Activated CD4-positive, alpha-beta T cell treated with anti-CD3 and anti-CD28 coated beads, Interleukin-2, amount 50 U/mL, for 16 hours (primary cell): ENCODE results near the gene C2CD4B.

Experiments used
- DNase-seq: peaks from one replicate; pipeline ENCODE4 v3.0.0-alpha.2; 2020

The C2CD4B gene, protein sequence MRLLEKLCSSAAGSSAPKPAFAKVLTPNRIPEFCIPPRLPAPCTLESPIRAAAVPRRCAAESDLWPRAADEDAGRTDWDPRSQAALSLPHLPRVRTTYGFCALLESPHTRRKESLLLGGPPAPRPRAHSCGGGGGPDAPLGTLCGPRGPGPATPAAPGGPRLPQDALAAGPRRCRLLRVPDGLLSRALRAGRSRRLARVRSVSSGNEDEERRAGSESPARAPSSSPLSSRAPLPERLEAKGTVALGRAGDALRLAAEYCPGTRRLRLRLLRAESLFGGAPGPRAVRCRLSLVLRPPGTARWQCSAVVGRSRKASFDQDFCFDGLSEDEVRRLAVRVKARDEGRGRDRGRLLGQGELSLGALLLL

DNA sequence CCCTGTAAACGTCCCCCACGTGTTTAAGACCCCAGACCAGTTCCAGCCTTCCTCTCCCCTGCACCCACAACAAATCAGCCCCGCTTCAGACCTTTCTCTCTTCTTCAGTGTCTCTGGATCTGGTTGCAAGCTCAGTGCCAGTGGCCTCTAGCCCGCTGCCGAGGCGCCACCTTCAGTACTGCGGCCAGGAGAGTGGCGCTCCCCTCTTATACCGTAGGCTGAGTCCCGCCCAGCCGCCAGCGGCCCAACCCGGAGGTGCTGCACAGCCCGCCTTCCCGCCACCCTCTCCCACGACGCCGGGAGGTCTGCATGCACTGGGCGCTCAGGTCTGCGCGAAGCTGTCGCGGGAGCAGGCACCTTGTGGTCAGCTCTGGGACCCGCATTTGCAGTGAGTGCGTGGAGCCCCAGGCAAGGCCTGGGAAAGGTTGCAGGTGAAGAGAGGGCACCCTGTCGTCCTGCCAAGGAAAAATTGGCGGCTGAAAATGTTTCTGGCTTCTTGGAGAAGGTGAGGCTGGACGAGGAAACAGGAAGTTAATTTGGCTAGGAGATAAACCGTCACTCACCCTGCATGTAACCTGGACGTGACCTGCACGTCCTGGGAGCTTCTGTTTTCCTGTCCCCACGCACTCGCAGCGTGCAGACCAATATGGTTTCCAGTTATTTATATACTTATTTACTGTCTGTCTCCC, at the start of gene C2CD4B:
TSS of gene C2CD4B (minus strand) at position 182 of the 689 bp plus-strand sequence. CDS start 301 bp downstream, outside the sequence.
- DNase-seq, result peak; percentile 41

DNA sequence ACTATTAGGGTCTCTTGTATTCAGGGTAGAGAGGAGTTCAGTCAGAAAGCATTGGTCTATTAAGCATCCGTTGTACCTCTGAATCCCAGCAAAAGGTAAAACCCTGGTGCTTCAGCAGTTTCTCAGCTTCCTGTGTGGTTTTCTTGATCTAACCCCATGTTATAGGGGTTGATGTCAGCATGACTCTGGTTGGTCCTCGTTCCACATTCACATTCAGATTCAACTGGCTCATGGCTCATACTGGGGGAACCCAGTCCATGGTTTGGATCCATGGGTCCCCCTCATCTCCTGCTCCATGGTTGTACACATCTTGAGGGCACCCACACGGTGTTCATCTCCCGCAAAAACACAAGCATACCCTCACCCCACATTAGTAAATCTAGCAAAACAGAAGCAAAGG, 47.7 kb upstream of the C2CD4B start:
- peak; percentile 8 for DNase-seq

DNA sequence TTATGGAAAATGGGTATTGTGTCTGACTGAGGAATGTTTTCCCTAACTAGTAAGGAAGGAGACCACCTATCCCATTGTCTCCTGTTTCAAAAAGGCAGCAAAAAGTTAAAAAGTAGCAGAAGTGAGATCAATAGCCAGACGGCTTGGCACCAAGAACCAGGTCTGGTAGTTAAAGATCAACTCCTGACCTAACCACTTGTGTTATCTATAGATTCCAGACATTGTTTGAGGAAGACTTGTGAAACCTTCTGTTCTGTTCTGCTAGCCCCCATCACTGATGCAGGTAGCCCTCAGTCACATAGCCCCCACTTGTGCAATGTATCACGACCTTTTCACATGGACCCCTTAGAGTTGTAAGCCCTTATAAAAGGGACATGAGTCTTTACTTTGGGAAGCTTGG, 46.3 kb upstream of the C2CD4B start:
- DNase-seq, result no peak

DNA sequence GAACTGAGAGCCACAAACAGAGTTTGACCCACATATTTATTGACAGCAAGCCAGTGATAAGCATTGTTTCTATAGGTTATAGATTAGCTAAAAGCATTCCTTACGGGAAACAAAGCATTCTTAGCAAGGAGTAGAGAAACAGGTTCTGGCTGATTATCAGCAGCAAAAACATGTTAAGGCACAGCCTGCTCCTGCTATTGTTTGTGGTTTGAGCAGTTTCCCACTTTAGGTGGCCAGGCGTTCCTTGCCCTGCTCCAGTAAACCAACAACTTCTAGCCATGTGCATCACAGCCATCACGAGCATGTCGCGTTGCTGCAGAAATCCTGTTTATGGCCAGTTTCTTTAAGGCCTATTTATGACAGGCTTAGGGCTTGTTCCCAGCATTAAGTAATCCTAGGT, 44.7 kb upstream of the C2CD4B start:
- DNase-seq, result no peak

DNA sequence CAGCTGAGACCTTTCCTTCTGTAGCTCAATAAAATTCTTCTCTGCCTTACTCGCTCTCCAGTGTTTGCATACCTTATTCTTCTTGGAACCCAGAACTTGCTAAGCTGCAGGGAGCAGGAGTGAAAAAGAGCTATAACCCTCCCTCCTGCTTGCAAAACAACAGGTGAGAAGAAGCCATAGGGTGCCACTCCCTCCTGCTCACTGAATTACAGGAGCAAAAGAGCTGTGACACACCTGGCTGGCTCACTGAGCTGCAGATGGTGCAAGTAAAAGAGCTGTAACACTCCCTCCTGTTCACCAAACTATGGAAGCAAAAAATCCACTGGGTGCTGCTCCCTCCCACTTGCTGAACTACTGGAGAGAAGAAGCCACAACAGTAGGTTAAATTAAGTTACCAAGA, 44.2 kb upstream of the C2CD4B start:
- no peak for DNase-seq

DNA sequence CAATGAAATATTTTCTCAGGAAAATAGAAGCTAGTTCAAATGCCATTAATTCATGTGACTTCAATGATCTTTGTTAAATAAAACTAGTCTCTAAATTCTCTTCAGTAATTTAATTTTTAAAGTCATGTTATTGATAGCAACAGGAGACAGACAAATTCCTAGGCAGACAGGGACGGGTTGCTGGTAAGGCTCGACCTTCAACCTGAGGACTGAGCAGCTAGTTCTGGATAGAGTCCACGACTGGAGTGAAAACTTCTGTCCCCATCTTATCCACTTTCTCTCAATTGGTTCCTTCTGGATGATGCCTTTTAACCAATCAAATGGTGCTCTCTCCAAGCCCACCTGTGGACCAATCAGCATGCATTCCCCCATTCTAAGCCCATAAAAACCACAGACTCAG, 43.8 kb upstream of the C2CD4B start:
- DNase-seq, result no peak

DNA sequence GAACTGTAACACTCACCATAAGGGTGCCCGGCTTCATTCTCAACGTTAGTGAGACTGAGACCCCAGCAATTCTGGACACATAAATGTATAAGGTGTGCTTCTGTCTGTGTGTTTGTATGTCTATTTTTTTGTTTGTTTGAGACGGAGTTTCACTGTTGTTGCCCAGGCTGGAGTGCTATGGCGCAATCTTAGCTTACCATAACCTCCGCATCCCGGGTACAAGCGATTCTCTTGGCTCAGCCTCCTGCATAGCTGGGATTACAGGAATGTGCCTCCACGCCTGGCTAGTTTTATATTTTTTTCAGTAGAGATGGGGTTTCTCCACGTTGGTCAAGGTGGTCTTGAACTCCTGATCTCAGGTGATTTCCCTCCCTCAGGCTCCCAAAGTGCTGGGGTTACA, 43.3 kb upstream of the C2CD4B start:
- no peak for DNase-seq

DNA sequence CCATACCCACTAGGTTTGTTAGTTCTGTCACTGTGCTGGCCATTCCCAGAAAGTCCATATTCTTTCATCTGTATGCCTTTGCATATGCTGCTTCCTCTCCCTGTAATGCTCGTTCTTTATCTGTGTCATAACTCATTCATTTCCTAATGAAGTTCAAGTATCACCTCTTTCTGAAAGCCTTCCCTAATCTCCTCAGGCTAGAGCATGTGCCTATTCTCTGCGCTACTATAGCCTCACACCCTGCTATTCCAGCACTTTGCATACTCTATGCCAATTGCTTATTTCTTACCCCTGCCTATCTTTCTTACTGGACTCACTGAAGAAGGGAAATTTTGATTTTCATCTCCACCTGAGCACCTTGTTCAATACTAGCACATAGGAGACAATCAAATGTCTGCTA, 25.6 kb upstream of the C2CD4B start:
- DNase-seq, result no peak

DNA sequence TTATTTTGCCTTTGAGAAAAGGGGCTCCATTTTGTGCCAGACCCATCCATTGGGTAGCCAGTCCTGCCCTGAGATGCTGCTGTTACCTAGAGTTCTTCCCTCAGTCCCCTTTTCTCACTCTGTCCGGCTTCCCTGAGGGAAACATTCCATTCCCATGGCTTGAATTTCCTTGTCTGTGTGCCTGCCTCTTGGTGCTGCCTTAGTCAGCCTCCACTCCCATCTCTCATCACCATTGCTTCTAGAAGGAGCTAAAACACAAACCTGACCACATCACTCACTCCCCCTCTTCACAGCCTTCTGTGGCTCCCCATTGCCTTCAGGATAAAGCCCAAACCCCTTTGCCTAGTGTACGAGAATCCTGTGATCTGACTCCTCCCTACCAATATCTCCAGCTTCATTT, 25.2 kb upstream of the C2CD4B start:
- DNase-seq, result no peak

DNA sequence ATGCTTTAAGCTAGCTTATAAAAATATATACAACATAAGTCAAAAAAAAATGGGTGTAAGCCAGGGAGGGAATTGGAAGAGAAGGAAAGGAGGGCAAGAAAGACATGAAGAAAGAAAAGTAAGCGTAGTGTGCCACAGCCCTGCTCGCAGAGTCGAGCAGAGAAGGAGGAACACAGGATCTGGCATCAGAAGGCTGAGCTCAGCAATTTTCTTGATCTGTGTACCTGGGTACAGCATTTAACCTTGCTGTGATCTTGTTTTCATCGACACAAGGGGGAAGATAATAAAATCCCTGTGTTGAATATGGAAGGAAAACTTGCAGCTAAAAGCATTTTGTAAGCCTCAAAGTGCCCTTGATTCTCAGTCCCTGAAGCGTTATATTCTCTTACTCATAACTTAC, 23.7 kb upstream of the C2CD4B start:
- no peak for DNase-seq

DNA sequence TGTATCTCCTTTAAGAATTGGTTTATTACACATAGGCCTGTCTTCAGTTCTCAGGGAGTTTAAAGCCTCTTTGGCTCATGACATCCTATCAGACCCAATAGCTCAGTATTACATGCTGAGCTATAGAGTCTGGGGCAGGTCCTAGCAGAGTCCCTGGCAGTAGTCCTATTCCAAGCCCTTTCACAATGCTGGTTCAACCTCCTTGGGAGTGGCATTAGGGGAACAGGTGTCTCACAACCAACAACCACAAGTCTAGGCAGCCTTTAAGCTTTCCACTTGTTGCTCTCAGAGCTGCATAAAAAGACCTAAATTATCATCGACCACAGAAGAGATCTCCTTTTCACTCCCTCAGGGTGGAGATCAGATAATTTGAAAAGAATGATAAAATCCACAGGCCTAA, 22.8 kb upstream of the C2CD4B start:
- DNase-seq, result no peak

DNA sequence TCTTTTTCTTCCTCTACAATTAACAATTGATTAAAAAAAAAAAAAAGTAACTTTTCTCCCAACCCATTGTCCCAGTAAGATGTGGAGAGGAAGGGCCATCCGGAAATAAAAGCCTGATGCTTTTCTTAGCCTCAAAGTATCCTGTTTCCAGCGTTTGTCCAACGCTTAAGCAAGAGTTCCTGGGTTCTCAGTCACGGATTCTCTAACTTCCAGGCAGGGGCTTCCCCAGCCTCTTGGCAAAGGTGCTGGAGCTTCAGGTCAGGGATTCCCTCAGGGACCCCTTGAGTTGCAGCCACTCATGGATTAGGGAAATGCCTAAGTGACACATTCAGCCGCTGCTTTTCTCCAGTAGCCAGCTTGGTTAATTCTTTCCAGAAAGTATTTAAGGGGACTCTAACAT, 22.3 kb upstream of the C2CD4B start:
- no peak for DNase-seq

DNA sequence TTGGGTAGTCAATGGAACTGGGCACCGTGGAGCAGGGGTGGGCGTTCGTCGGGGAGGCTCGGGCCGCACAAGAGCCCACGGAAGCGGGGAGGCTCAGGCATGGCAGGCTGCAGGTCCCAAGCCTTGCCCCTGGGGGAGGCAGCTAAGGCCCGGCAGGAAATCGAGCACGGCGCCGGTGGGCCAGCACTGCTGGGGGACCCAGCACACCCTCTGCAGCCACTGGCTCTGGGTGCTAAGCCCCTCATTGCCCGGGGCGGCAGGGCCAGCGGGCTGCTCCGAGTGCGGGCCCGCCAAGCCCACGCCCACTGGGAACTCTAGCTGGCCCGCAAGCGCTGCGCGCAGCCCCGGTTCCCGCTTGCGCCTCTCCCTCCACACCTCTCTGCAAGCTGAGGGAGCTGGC, 21.5 kb upstream of the C2CD4B start:
- DNase-seq, result no peak

DNA sequence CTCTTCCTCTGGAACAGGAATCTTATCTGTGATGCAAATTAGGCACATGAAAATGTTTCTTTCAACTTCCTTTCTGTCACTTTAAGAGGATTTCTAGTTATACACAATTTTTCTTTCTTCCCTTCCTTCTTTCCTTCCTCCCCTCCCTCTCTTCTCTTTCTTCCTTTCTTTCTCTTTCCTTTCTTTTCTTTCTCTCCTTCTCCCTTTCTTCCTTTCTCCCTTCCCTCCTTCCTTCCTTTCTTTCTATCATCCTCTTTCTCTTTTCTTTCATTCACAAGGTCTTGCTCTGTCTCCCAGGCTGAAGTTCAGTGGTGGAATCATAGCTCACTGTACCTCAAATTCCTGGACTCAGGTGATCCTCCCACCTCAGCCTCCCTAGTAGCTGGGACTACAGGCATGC, 18.0 kb upstream of the C2CD4B start:
- no peak for DNase-seq

DNA sequence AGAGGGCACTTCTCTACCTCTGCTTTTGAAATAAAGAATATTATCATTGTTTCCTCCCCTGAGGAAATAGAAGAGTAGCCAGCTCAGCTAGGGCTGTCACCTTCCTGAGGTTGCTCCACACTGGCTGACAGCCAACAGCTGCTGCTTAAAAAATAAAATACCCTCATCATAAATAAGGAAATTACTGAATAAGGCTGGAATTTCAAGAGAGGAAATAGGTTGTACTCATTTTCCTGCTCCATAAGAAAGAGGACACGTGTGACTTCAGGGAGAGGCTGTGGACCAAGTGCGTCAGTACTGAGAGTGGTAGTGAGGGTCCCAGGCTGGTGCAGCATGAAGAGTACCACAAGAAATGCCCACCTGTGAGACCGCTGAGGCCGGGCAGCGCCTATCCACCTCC, 8.1 kb upstream of the C2CD4B start:
- DNase-seq, result no peak

DNA sequence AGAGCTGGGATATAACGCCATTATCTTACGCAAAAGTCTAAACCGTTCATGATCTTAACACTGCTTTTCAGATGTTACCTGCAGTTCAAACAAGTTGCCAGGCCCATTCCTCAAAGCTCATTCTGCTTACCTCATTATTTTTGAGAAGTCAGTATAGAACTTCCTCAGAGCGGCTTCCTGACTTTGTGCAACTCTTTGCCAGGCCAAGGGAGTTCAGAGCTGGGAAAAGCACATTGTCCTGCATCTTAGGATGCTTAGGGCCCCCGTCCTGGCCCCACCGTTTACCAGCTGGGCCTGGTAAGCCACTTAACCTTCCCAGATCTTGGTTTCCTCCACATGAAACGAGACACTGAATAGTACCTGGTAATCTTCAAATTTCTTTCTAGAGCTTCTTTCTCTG, 6.8 kb upstream of the C2CD4B start:
- no peak for DNase-seq

DNA sequence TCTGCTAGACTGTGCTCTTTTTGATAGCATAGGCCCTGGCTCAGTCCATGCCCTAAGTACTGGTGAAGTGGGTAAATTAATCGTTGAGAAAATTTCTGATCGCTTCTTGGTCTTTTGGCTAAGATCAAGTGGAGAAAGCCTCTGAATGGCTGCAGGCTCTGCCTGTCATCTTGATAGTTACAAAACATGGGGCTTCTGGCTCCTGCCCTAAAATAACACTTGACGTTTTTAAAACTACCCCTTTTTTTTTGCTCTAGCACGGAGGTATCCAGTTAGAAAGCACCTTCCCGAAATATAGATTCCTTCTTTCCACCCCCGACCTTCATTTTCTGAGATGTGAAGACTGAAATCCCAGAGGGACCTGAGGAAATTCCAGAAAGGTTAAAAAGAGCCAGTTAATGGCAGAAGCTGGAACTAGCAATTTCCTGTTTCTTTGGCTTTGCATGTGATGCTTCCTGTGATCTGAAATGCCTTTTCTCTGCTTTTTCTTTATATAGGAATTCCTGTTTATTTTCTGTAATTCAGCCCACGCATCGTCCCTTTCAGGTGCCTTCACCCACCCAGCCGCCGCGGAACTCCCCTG, 799 bp upstream of the C2CD4B start:
- DNase-seq, result no peak

DNA sequence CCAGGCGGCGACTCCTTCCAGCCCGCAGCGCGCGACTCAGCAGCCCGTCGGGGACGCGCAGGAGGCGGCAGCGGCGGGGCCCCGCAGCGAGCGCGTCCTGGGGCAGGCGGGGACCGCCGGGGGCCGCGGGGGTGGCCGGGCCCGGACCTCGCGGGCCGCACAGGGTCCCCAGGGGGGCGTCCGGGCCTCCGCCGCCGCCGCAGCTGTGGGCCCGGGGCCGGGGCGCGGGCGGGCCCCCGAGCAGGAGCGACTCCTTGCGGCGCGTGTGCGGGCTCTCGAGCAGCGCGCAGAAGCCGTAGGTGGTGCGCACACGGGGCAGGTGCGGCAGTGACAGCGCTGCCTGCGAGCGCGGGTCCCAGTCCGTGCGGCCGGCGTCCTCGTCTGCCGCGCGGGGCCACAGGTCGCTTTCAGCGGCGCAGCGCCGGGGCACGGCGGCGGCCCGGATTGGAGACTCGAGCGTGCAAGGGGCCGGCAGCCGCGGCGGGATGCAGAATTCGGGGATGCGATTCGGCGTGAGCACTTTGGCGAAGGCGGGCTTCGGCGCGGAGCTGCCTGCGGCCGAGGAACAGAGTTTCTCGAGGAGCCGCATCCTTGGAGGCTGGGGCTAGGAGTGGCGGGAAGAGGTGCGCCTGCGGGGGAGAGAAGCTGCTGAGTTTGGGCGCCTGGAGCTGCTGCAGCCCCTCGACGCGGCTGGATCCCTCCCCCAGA, 535 bp downstream of the C2CD4B start:
- no peak for DNase-seq

DNA sequence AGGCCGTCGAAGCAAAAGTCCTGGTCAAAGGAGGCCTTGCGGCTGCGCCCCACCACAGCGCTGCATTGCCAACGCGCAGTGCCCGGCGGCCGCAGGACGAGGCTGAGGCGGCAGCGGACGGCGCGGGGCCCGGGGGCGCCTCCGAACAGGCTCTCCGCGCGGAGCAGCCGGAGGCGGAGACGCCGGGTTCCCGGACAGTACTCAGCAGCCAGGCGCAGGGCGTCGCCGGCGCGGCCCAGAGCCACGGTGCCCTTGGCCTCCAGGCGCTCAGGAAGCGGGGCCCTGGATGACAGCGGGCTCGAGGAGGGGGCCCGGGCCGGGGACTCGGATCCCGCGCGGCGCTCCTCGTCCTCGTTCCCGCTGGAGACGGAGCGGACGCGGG, 1.1 kb downstream of the C2CD4B start:
- DNase-seq, result no peak

DNA sequence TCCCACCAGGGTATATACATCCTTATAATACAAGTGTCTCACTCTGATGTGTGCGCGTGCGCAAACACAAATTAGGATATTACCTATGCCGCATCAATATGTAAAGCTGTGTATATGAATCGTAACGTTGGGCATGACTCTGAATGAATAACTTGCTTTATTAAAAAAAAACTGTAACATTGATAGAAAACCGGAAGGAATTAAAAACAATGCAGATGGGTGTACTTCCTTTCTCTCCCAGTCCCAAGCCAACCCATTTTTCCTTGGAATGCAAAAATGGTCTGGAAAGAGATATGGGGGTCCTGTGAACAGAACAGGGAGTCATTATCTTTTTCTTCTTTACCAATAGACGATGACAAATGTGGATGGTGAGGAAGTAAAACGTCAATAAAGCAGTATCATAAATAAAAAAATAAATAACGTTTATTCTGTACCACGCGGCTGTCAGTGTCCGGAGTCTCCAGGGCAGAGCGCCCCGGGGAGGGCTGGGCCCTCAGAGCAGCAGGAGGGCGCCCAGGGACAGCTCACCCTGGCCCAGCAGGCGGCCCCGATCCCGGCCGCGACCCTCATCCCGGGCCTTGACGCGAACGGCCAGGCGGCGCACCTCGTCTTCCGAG, 1.6 kb downstream of the C2CD4B start:
- no peak for DNase-seq

DNA sequence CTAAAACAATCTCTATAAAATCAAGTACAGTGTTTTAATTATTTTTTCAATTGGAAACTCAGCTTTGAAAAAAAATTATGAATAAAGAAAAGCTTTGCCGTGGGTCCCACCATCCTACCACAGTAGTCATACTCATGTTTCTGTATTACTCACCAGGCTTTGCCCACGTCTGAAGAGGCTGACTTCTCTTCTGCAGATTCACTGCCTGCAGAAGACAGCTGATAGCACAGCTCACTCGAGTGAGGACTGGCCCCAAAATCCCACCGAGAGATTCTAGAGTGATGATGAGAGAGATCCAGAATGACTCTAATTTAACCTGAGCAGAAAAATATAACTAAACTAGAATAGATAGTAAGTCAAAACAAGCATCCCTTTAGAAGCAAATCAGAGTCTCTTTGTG, 11.9 kb downstream of the C2CD4B start:
- peak; percentile 79 for DNase-seq

DNA sequence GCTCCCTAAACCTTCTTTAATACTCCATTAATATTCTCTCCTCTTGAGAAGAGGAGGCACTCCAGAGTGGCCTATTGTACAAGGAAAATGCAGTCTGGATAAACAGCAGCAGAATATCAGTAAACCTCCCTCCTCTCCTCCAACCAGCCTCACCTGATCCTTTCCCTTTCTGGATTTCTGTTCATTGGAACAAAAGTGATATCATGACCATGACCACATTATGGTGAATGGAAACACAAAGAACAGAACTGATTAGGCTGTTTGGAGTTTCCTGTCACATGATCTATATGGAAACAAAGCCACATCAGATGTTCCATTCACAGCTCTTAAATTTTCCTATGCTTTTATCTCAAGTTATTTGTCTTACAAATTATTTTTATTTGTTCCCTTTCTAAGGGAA, 14.6 kb downstream of the C2CD4B start:
- DNase-seq, result peak; percentile 24

DNA sequence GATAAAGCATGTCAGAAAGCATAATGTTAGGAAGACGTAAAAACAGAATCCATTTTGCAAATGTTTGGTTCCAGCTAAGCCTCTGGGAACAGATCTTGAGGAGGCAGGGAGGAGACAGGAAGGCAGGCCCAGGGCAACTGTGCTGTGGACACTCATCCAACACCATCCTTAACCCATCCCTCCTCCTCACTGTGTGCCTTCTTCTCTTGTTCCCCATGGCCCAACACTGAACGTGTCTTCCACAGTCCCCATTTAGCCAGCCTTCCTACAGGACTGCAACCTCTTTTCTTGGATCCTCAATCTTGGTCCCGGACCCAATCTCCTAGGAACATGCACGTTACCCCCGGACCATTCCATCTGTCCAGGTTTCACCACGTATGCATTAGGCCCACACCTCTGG, 15.4 kb downstream of the C2CD4B start:
- DNase-seq, result no peak
